Measurements from ENCODE around the gene GAL. TPM values are rescaled to one million over a fixed set of nuclear protein-coding genes. Genes with fewer than 3 reads are reported as not detected.
A peak's percentile ranks its signal among the peaks of the same experiment; 100 is the strongest.

GAL gene
- total RNA-seq, 1 donor, result not detected

- DNase-seq (ENCODE audit: low read depth in 2 of 3, low spot score in 2 of 3), result no peak
Observed at GRCh38 chr11:68704887-68705286, 20.5 kb downstream of the GAL start.

- no peak for DNase-seq (ENCODE audit: low read depth in 2 of 3, low spot score in 2 of 3)
Observed at GRCh38 chr11:68707527-68707926, 23.2 kb downstream of the GAL start.

- DNase-seq (ENCODE audit: low read depth in 2 of 3, low spot score in 2 of 3), result no peak
Observed at GRCh38 chr11:68709062-68709461, 24.7 kb downstream of the GAL start.

GRCh38 chr11:68710409-68710808 lies 26.1 kb downstream of the GAL start:
- DNase-seq (ENCODE audit: low read depth in 2 of 3, low spot score in 2 of 3), result no peak

GRCh38 chr11:68711114-68711513 lies 26.8 kb downstream of the GAL start:
- DNase-seq (ENCODE audit: low read depth in 2 of 3, low spot score in 2 of 3), result no peak

- no peak for DNase-seq (ENCODE audit: low read depth in 2 of 3, low spot score in 2 of 3)
Observed at GRCh38 chr11:68714060-68714856, 29.9 kb downstream of the GAL start.

GRCh38 chr11:68715456-68716122 lies 31.2 kb downstream of the GAL start:
- no peak for DNase-seq (ENCODE audit: low read depth in 2 of 3, low spot score in 2 of 3)

- no peak for DNase-seq (ENCODE audit: low read depth in 2 of 3, low spot score in 2 of 3)
Observed at GRCh38 chr11:68721075-68721474, 36.7 kb downstream of the GAL start.

- DNase-seq (ENCODE audit: low read depth in 2 of 3, low spot score in 2 of 3), result no peak
Observed at GRCh38 chr11:68722143-68722542, 37.8 kb downstream of the GAL start.

GRCh38 chr11:68724293-68724692 lies 39.9 kb downstream of the GAL start:
- DNase-seq (ENCODE audit: low read depth in 2 of 3, low spot score in 2 of 3), result peak in 1 of 3 donors; percentile 7

GRCh38 chr11:68727783-68728182 lies 43.4 kb downstream of the GAL start:
- no peak for DNase-seq (ENCODE audit: low read depth in 2 of 3, low spot score in 2 of 3)

GRCh38 chr11:68734111-68734510 lies 49.8 kb downstream of the GAL start:
- DNase-seq (ENCODE audit: low read depth in 2 of 3, low spot score in 2 of 3), result no peak

GRCh38 chr11:68735125-68735524 lies 50.8 kb downstream of the GAL start:
- DNase-seq (ENCODE audit: low read depth in 2 of 3, low spot score in 2 of 3), result no peak

GRCh38 chr11:68735646-68736045 lies 51.3 kb downstream of the GAL start:
- DNase-seq (ENCODE audit: low read depth in 2 of 3, low spot score in 2 of 3), result no peak

Other genes starting within 250 kb of the GAL start
- gene PPP6R3, start 223.8 kb upstream of the GAL start, total RNA-seq, result 113 TPM
- gene TESMIN, start 67.0 kb downstream of the GAL start, total RNA-seq, result 19.1 TPM
- gene CPT1A, start 157.4 kb downstream of the GAL start, total RNA-seq, result 151 TPM
- gene MRPL21, start 219.3 kb downstream of the GAL start, total RNA-seq, result 33.9 TPM
- gene IGHMBP2, start 219.3 kb downstream of the GAL start, total RNA-seq, result 12.4 TPM